OCI-LY7 (cell line): ENCODE data around the gene SMIM8. TPM values are rescaled to one million over a fixed set of nuclear protein-coding genes. Genes with fewer than 3 reads are reported as not detected.

Experiments used
- BruUV-seq: library from RNA; stranded (reverse); fragments of 400-500 nt; replicated peaks from 2 replicates; lab custom pipeline; 2021; lab: Mats Ljungman, UMichigan
- CTCF ChIA-PET: fragments of 300-600 bp; sonication (Branson Sonifier 250); formaldehyde crosslinking; loops from one replicate; lab custom pipeline; 2022; ENCODE audit warnings: antibody characterized with exemption; ENCODE audit not compliant: unreplicated experiment; lab: Charles Lee
- POLR2A ChIA-PET: fragments of 300-600 bp; sonication (Branson Sonifier 250); formaldehyde crosslinking; loops from one replicate; lab custom pipeline; 2022; ENCODE audit warnings: antibody characterized with exemption; lab: Charles Lee
- DNase-seq: peaks from one replicate; pipeline ENCODE4 v3.0.0-alpha.2; 2015; ENCODE audit warnings: low spot score
- H2AFZ ChIP-seq: fragments of 200-600 bp; sonication (generic), shearing (Covaris generic); 2 replicates; pipeline ENCODE4 v1.6.1; 2014; ENCODE audit warnings: mild to moderate bottlenecking, antibody characterized with exemption, low read length, moderate library complexity
- H3K27ac ChIP-seq: fragments of 200-600 bp; sonication (generic); 2 replicates; pipeline ENCODE4 v1.5.1; 2014; ENCODE audit warnings: mixed run types, low read depth, mild to moderate bottlenecking, moderate library complexity, low read length, inconsistent platforms; ENCODE audit not compliant: poor library complexity, severe bottlenecking
- H3K36me3 ChIP-seq: fragments of 200-600 bp; sonication (generic); 2 replicates; pipeline ENCODE4 v1.6.1; 2014; ENCODE audit warnings: mild to moderate bottlenecking, antibody characterized with exemption, low read length, moderate library complexity, mixed read lengths; ENCODE audit not compliant: insufficient read depth
- H3K4me1 ChIP-seq: fragments of 200-600 bp; sonication (generic); 2 replicates; pipeline ENCODE4 v1.5.1; 2014; ENCODE audit warnings: mild to moderate bottlenecking, low read length; ENCODE audit not compliant: insufficient read depth, poor library complexity, severe bottlenecking
- H3K4me2 ChIP-seq: fragments of 200-600 bp; sonication (generic); 2 replicates; pipeline ENCODE4 v1.6.1; 2014; ENCODE audit warnings: mild to moderate bottlenecking, low read length
- H3K4me3 ChIP-seq: fragments of 200-600 bp; sonication (generic); 2 replicates; pipeline ENCODE4 v1.5.1; 2014; ENCODE audit warnings: mild to moderate bottlenecking, low read depth, low read length; ENCODE audit not compliant: poor library complexity, severe bottlenecking
- H3K79me2 ChIP-seq: fragments of 200-600 bp; sonication (generic); 2 replicates; pipeline ENCODE4 v1.6.1; 2016; ENCODE audit warnings: low read depth, mild to moderate bottlenecking, low read length, moderate library complexity, mixed read lengths; ENCODE audit not compliant: insufficient read depth
- H3K9me2 ChIP-seq: fragments of 200-600 bp; sonication (generic); 2 replicates; pipeline ENCODE4 v1.6.1; 2016; ENCODE audit warnings: mild to moderate bottlenecking, low read length, mixed read lengths; ENCODE audit not compliant: insufficient read depth
- H3K9me3 ChIP-seq: fragments of 200-600 bp; sonication (generic); 2 replicates; pipeline ENCODE4 v1.6.1; 2014; ENCODE audit warnings: mild to moderate bottlenecking, mixed run types, low read length, mixed read lengths
- H4K20me1 ChIP-seq: fragments of 200-600 bp; sonication (generic); 2 replicates; pipeline ENCODE4 v1.6.1; 2014; ENCODE audit warnings: mild to moderate bottlenecking, antibody characterized with exemption, low read length, moderate library complexity, mixed read lengths; ENCODE audit not compliant: insufficient read depth
- EZH2phosphoT487 ChIP-seq: fragments of 200-600 bp; sonication (generic); IDR thresholded peaks from 2 replicates; pipeline ENCODE4 v1.6.1; 2018; ENCODE audit warnings: low read depth, borderline replicate concordance, mild to moderate bottlenecking, mixed run types, antibody characterized with exemption, low read length, moderate library complexity, mixed read lengths
- intact Hi-C: fragments of 100-400 bp; cut with micrococcal nuclease; formaldehyde crosslinking; loops from one replicate; pipeline ENCODE4 v1.10.0; 2022; ENCODE audit not compliant: unreplicated experiment
- total RNA-seq, 2 experiments: library from RNA; depleted of rRNA in 1 of 2; stranded (reverse); fragments of >200 nt in 1 of 2; shearing (Covaris generic) in 1 of 2; gene quantifications; 2 replicates each; pipeline ENCODE4 v1.2.3, GENCODE V29; 2014 to 2022
- TF ChIP-seq, protein P1 (sequence below): fragments of 200-600 bp; sonication (generic); conservative IDR thresholded peaks from 2 replicates; pipeline ENCODE4 v1.5.1; 2014; ENCODE audit warnings: mild to moderate bottlenecking, antibody characterized with exemption, low read length, moderate library complexity, mixed read lengths

SMIM8 gene
- total RNA-seq, 2 experiments from 2014 or later, result 6.6 to 12.5 TPM

DNA sequence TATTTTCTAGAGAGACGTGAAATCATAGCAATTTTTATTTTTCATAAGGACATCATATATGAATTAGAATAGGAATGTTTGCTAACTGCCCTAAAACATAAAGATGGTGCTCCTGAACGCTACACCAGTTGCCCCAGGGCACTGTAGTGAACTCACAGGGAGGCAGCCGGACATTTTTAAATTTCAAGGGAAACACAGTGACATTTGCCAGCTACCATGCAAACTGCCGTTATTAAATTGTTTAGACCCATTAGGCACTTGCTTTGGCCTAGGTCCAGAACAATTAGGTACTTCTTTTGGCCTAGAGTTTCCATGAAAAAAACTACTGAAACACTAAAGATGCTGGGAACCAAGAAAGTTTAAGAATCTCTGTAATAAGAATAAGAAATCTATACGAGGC lies 60.5 kb downstream of the SMIM8 start:
- Histone ChIP-seq H3K27ac (no peak overlapping the region), H2AFZ (no peak overlapping the region), H3K9me2 (no peaks in the 10 kb centered on the region), H3K4me3 (no peak overlapping the region), H3K36me3 (no peaks in the 10 kb centered on the region), H3K4me1 (no peaks in the 10 kb centered on the region), H4K20me1 (no peaks in the 10 kb centered on the region), H3K4me2 (no peak overlapping the region), H3K79me2 (no peaks in the 10 kb centered on the region), H3K9me3 (no peaks in the 10 kb centered on the region)
- ChIA-PET POLR2A (no interaction called here), CTCF (no interaction called here)
- no peak for TF ChIP-seq EZH2phosphoT487
- TF ChIP-seq, protein P1, sequence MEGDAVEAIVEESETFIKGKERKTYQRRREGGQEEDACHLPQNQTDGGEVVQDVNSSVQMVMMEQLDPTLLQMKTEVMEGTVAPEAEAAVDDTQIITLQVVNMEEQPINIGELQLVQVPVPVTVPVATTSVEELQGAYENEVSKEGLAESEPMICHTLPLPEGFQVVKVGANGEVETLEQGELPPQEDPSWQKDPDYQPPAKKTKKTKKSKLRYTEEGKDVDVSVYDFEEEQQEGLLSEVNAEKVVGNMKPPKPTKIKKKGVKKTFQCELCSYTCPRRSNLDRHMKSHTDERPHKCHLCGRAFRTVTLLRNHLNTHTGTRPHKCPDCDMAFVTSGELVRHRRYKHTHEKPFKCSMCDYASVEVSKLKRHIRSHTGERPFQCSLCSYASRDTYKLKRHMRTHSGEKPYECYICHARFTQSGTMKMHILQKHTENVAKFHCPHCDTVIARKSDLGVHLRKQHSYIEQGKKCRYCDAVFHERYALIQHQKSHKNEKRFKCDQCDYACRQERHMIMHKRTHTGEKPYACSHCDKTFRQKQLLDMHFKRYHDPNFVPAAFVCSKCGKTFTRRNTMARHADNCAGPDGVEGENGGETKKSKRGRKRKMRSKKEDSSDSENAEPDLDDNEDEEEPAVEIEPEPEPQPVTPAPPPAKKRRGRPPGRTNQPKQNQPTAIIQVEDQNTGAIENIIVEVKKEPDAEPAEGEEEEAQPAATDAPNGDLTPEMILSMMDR, result no peak
- BruUV-seq, result no TSS peak
- intact Hi-C loops, result no loop called here
- no peak for DNase-seq

DNA sequence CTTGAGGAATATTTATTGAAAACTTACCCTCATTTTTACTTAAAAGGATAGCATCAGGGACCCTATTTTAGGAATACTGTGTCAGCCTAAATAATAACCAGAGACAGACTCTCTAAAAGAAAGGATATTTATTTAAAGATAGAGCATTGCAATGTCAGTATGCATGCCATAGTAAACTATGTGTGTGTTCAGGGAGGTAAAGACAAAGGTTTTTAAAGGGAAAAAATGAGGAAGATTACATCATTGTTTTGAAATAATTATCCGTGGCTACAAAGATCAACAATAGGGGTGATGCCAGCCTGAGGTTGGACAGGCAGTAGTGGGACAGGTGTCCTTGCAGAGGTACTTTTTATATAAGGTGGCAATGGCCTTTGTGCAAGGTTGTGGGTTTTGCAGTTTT lies 61.6 kb downstream of the SMIM8 start:
- Histone ChIP-seq H3K4me2 (no peak overlapping the region), H4K20me1 (no peaks in the 10 kb centered on the region), H3K4me1 (no peaks in the 10 kb centered on the region), H3K36me3 (no peaks in the 10 kb centered on the region), H3K9me3 (no peaks in the 10 kb centered on the region), H2AFZ (no peak overlapping the region; the same call in 1 of the 2 replicates), H3K79me2 (no peaks in the 10 kb centered on the region), H3K4me3 (no peak overlapping the region), H3K27ac (no peak overlapping the region), H3K9me2 (no peaks in the 10 kb centered on the region)
- no TSS peak for BruUV-seq
- ChIA-PET CTCF (no interaction called here), POLR2A (no interaction called here)
- no peak for DNase-seq
- intact Hi-C loops, result no loop called here
- TF ChIP-seq EZH2phosphoT487, result no peak
- TF ChIP-seq, protein P1, result no peak

DNA sequence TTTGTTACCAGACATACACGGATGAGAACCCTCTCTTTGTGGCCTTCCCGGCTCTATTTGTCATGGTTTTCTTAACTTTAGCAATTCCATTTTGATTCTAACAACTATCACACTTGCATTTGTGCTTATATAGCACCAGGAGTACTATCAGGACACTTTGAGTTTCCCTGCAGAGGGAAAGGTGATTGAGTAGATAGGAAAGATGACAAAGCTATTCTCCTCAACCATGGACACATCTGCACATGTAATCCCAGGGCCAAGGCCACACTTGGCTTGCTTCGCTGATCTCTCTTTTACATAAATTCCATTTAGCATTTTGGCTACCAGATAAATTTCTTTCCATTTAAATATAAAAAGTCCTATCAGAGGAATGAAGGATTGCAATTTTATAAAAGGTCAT lies 62.1 kb downstream of the SMIM8 start:
- no peak for TF ChIP-seq EZH2phosphoT487
- TF ChIP-seq, protein P1, result no peak
- H3K4me2 ChIP-seq, result no peak overlapping the region
- ChIA-PET CTCF (no interaction called here), POLR2A (interaction anchor here (0.6 to 1.3 kb wide), 3 partner anchors 20 to 575 kb away, joined by 3 to 5 read pairs (median 3); no protein-coding TSS in a partner anchor)
- no peaks in the 10 kb centered on the region for H3K4me1 ChIP-seq
- no peaks in the 10 kb centered on the region for H3K9me3 ChIP-seq
- H3K9me2 ChIP-seq, result no peaks in the 10 kb centered on the region
- BruUV-seq, result no TSS peak
- no peaks in the 10 kb centered on the region for H4K20me1 ChIP-seq
- intact Hi-C loops, result no loop called here
- no peaks in the 10 kb centered on the region for H3K79me2 ChIP-seq
- H3K36me3 ChIP-seq, result no peaks in the 10 kb centered on the region
- no peak overlapping the region for H3K27ac ChIP-seq
- H2AFZ ChIP-seq, result no peak overlapping the region; the same call in 1 of the 2 replicates
- no peak overlapping the region for H3K4me3 ChIP-seq
- no peak for DNase-seq
